ENCODE data around the gene PAX6. TPM values are rescaled to one million over a fixed set of nuclear protein-coding genes. Genes with fewer than 3 reads are reported as not detected.

PAX6 gene
- total and polyA plus RNA-seq, 12 donors: 0.01 TPM; not detected in 11

DNA sequence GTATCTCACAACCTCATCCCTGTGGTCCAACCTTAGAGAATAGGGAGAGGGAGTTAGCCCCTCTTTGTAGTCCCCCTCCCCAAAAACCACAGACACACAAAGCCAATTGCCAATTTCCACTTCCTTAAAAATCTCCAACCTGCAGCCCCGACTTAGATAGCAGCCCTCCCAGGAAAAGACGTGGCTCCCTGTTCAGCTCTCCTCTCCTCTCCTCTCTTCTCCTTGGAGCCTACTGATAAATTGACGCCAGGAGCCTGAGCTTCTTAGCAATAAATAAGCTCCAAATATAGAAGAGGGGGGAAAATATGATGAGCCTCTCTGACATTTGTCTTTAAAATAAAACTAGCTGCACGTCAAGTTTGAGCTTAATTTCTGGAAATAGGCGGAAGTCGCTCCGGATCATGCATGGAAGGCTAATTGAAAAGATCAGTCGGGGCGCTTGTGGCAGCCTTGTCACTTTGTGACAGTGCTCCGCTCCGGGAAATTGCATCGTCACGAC lies 7.3 kb downstream of the PAX6 start:
- no peak for ATAC-seq
- Histone ChIP-seq H3K27me3 (peaks cover 75 to 100% (median 100%) of the 10 kb centered on the region in 7 donors), H3K9me3 (no peaks in the 10 kb centered on the region), H3K36me3 (no peaks in the 10 kb centered on the region), H3K4me1 (peaks cover 5 to 44% (median 27%) of the 10 kb centered on the region in 9 donors), H3K27ac (no peak overlapping the region), H3K4me3 (peak overlapping the region in 1 of 10 donors; percentile 27)
- TF ChIP-seq, protein P1, sequence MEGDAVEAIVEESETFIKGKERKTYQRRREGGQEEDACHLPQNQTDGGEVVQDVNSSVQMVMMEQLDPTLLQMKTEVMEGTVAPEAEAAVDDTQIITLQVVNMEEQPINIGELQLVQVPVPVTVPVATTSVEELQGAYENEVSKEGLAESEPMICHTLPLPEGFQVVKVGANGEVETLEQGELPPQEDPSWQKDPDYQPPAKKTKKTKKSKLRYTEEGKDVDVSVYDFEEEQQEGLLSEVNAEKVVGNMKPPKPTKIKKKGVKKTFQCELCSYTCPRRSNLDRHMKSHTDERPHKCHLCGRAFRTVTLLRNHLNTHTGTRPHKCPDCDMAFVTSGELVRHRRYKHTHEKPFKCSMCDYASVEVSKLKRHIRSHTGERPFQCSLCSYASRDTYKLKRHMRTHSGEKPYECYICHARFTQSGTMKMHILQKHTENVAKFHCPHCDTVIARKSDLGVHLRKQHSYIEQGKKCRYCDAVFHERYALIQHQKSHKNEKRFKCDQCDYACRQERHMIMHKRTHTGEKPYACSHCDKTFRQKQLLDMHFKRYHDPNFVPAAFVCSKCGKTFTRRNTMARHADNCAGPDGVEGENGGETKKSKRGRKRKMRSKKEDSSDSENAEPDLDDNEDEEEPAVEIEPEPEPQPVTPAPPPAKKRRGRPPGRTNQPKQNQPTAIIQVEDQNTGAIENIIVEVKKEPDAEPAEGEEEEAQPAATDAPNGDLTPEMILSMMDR (IDR thresholded peaks at IDR 0.05): no peak
- intact Hi-C loops (cut with DNase I): no loop called here
- 6 to 8% methylated on average over 13 of the region's 13 CpGs for WGBS, 2 donors
- no peak for DNase-seq

DNA sequence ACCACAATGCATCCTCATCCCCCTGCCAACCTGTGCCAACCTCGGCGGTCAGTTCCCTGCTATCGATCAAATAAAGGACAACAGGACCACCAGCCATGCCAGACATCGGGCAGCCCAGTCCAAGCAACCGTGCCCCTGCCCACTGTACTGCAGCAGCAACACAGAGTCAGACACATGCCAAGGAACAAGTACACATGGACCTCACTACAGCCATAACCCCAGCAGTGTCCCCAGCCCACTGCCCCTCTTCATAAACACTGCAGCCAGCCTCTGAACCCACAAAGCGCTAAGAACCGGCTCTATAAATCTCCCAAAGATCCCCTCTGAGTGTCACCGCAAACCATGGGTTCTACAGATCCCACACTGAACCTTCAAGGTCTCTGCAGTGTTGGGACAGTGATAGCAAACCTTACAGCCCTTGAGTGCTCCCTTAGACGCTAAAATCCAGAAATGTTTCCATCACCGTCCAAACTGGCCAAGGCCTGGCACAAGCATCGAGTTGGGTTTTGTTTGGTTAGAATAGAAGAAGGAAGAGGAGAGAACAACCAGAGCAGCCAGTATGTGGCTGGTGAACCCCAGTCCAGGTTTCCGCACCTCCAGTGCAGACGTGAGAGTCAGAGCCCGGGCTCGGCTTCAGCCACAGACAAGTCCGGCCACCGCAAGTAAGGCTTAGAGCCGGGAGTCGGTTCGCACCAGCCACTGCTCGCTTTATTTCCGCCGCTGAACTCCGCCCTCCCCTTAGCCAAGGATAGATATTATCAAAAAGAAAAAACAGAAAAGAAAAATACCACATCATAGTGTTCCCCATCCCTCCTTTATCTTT lies 7.9 kb downstream of the PAX6 start:
- H3K27me3 ChIP-seq: peaks cover 74 to 100% (median 100%) of the 10 kb centered on the region in 7 donors
- intact Hi-C loops (cut with DNase I): no loop called here

DNA sequence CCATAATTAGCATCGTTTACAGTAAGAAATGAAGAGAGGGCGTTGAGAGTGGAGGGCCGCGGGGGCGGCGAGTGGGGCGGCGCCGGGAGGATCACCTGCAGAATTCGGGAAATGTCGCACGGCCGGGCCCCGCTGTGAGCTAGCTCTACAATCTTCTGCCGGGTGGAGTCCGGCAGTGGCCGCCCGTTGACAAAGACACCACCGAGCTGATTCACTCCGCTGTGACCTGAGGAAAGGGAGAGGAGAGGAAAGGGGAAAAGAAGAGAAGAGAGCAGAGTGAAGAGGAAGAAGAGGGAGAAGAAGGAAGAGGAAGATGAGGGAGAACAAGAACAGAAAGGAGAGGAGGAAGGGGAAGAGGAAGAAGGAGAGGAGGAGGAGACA lies 8.5 kb downstream of the PAX6 start:
- no peak for DNase-seq
- intact Hi-C loops (cut with DNase I): no loop called here
- Histone ChIP-seq H3K27ac (no peak overlapping the region), H3K36me3 (no peaks in the 10 kb centered on the region), H3K9me3 (no peaks in the 10 kb centered on the region), H3K4me1 (peaks cover 7 to 55% (median 37%) of the 10 kb centered on the region in 9 donors), H3K4me3 (no peak overlapping the region), H3K27me3 (peaks cover 73 to 100% (median 100%) of the 10 kb centered on the region in 7 donors)
- ATAC-seq: no peak
- TF ChIP-seq, protein P1 (IDR thresholded peaks at IDR 0.05): no peak
- WGBS, 2 donors: 7 to 8% methylated on average over 20 of the region's 20 CpGs

More for the DNA sequence above, 7.9 kb downstream of the PAX6 start:
- Histone ChIP-seq H3K4me3 (no peak overlapping the region), H3K27ac (no peak overlapping the region), H3K4me1 (peaks cover 7 to 50% (median 34%) of the 10 kb centered on the region in 9 donors), H3K9me3 (no peaks in the 10 kb centered on the region), H3K36me3 (no peaks in the 10 kb centered on the region)
- 7 to 8% methylated on average over 24 of the region's 24 CpGs for whole genome bisulfite sequencing, 2 donors
- no peak for ATAC-seq
- no peak for DNase-seq
- TF ChIP-seq, protein P1 (IDR thresholded peaks at IDR 0.05): no peak

DNA sequence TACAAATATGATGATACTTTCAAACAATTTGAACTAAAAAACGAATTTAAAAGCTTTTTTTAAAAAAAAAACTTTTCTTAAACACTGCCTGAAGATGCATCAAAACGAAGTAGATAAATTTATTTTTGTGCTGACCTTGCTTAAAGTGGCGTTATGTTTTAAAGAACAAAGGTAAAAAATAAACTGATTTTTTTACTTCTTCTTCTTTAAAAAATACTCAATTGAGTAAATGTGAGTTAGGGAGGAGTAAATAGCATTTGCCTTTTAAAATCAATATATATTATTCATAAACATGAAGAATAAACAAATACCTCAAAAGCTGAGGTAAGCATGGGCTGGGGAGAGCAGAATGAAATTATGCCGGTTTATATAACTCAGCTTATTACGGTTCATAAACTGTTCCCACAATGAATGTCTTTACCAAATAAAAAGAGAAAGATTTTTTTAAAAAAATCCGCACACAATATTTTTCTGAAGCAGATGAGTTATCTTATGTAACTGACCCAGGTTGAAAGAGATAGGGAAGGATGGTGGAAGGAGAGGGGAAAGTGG lies 9.0 kb downstream of the PAX6 start:
- DNase-seq (no peak), ATAC-seq (no peak)
- TF ChIP-seq, protein P1 (IDR thresholded peaks at IDR 0.05): no peak
- Histone ChIP-seq H3K27ac (no peak overlapping the region), H3K4me1 (peaks cover 7 to 60% (median 42%) of the 10 kb centered on the region in 9 donors), H3K36me3 (no peaks in the 10 kb centered on the region), H3K27me3 (peaks cover 73 to 100% (median 100%) of the 10 kb centered on the region in 7 donors), H3K4me3 (no peak overlapping the region), H3K9me3 (no peaks in the 10 kb centered on the region)
- intact Hi-C loops (cut with DNase I): no loop called here
- 11 to 14% methylated on average over 6 of the region's 6 CpGs for WGBS, 2 donors
